K562 (cell line): Measurements from ENCODE around the gene ASB11. TPM values are rescaled to one million over a fixed set of nuclear protein-coding genes. Genes with fewer than 3 reads are reported as not detected.
A peak's percentile ranks its signal among the peaks of the same experiment; 100 is the strongest.

Experiments
- BACH1 ChIP-seq: fragments of 200-800 bp; sonication (Bioruptor generic); IDR thresholded peaks from 2 replicates; pipeline ENCODE4 v1.6.1; 2016; ENCODE audit warnings: missing genetic modification characterization, missing compliant biosample characterization
- BMI1 ChIP-seq: fragments of 150-350 bp; IDR thresholded peaks from 2 replicates; pipeline ENCODE4 v1.6.1; 2014; ENCODE audit warnings: low read length
- C11orf30 ChIP-seq: fragments of 450-650 bp; IDR thresholded peaks from 2 replicates; pipeline ENCODE4 v1.6.1; 2016; ENCODE audit warnings: low read depth, mild to moderate bottlenecking
- KDM4B ChIP-seq, 2 experiments: fragments of 450-650 bp in 1 of 2; sonication (generic) in 1 of 2; IDR thresholded peaks; 2 replicates each; pipeline ENCODE4 v1.6.1; 2016 to 2017; ENCODE audit warnings: borderline replicate concordance in 2 of 2, antibody characterized with exemption in 1 of 2, low read depth in 1 of 2, mild to moderate bottlenecking in 1 of 2
- MCM7 ChIP-seq, 2 experiments: fragments of 450-650 bp; IDR thresholded peaks; 2 replicates each; pipeline ENCODE4 v1.6.1; 2016 to 2018
- MED1 ChIP-seq: sonication (generic); formaldehyde crosslinking; IDR thresholded peaks from 2 replicates; pipeline ENCODE4 v1.8.1; 2023; ENCODE audit warnings: missing genetic modification reagents, borderline replicate concordance
- PBX2 ChIP-seq, 2 experiments: IDR thresholded peaks in 1 of 2; conservative IDR thresholded peaks in 1 of 2; 2 replicates each; pipeline ENCODE4 v1.6.1; 2016; ENCODE audit warnings: low read depth in 2 of 2, mild to moderate bottlenecking in 1 of 2, missing compliant biosample characterization in 1 of 2, missing genetic modification characterization in 1 of 2, moderate library complexity in 1 of 2
- PKNOX1 ChIP-seq: fragments of 450-650 bp; IDR thresholded peaks from 2 replicates; pipeline ENCODE4 v1.6.1; 2016
- RNF219 ChIP-seq: fragments of 250-450 bp; sonication (Bioruptor Pico); IDR thresholded peaks from 2 replicates; pipeline ENCODE4 v1.5.0; 2022; ENCODE audit warnings: mild to moderate bottlenecking
- SETDB1 ChIP-seq: IDR thresholded peaks from one replicate; pipeline ENCODE4 v1.6.1; 2012; ENCODE audit warnings: low read length, control low read depth, inconsistent platforms
- SIN3B ChIP-seq: fragments of 450-650 bp; IDR thresholded peaks from 2 replicates; pipeline ENCODE4 v1.6.1; 2017; ENCODE audit warnings: low read depth, mild to moderate bottlenecking, moderate library complexity
- THRA ChIP-seq: fragments of 450-650 bp; IDR thresholded peaks from 2 replicates; pipeline ENCODE4 v1.6.1; 2017; ENCODE audit warnings: mild to moderate bottlenecking, moderate library complexity
- USF1 ChIP-seq: sonication (generic); formaldehyde crosslinking; IDR thresholded peaks from 2 replicates; pipeline ENCODE4 v1.9.0; 2022; ENCODE audit warnings: mild to moderate bottlenecking, missing genetic modification reagents
- XRCC3 ChIP-seq: fragments of 450-650 bp; IDR thresholded peaks from 2 replicates; pipeline ENCODE4 v1.6.1; 2017; ENCODE audit warnings: mild to moderate bottlenecking, moderate library complexity
- ZKSCAN8 ChIP-seq: fragments of 200-800 bp; sonication (Bioruptor generic); IDR thresholded peaks from 2 replicates; pipeline ENCODE4 v1.6.1; 2016; ENCODE audit warnings: missing genetic modification characterization, missing compliant biosample characterization
- ZNF282 ChIP-seq: sonication (generic); formaldehyde crosslinking; IDR thresholded peaks from 2 replicates; pipeline ENCODE4 v1.8.1; 2023; ENCODE audit warnings: missing genetic modification reagents
- ZNF311 ChIP-seq: fragments of 250-450 bp; sonication (Bioruptor Pico); IDR thresholded peaks from 2 replicates; pipeline ENCODE4 v1.4.0; 2020; ENCODE audit warnings: mild to moderate bottlenecking, moderate library complexity
- ZNF77 ChIP-seq: fragments of 250-450 bp; sonication (Bioruptor Pico); IDR thresholded peaks from 2 replicates; pipeline ENCODE4 v1.5.0; 2020
- polyA plus RNA-seq, 8 experiments: library from polyadenylated mRNA; depleted of rRNA in 4 of 8; stranded (reverse) in 5 of 8; unstranded in 3 of 8; fragments of >200 nt; fragmentation: Nextera tagmentation in 2 of 8; fragmentation: Illumina TruSeq in 1 of 8; extraction: Ambion mirVana in 2 of 8; extraction: Trizol in 1 of 8; gene quantifications; 2 replicates each; pipeline versions ENCODE4 v1.2.1 to v1.2.3, GENCODE V29; 2011 to 2014; ENCODE audit warnings: inconsistent platforms in 1 of 8, missing spikeins in 1 of 8
- total RNA-seq, 7 experiments: library from RNA; depleted of rRNA in 6 of 7; stranded (reverse); fragments of >200 nt in 6 of 7; fragmentation: Illumina TruSeq in 2 of 7; extraction: Trizol in 2 of 7; gene quantifications; 2 replicates each; pipeline versions ENCODE4 v1.2.1 to v1.2.3, GENCODE V29; 2011 to 2021; ENCODE audit warnings: low replicate concordance in 1 of 7

ASB11 gene
- total and polyA plus RNA-seq, 9 of the 15 experiments (the other 6 are each of a cell fraction or from before 2014, with no cell fraction given): not detected

GRCh38 chrX:15335135-15336022, 19.9 kb upstream of the ASB11 start, which contains the start of gene PIGA (continued):
- no peak for TF ChIP-seq SIN3B
- TF ChIP-seq ZNF282 (CRISPR knock-in tag): no peak
- TF ChIP-seq MCM7 (IDR thresholded peaks at IDR 0.05): no peak
- TF ChIP-seq BMI1: no peak
- TF ChIP-seq USF1: peak; percentile 62; the same call in 1 of the 2 replicates
- no peak for TF ChIP-seq ZNF77 (CRISPR knock-in tag)
- no peak for TF ChIP-seq THRA
- TF ChIP-seq MED1: no peak
- no peak for TF ChIP-seq PBX2 (CRISPR knock-in tag; IDR thresholded peaks at IDR 0.05; ENCODE audit: low read depth)
- TF ChIP-seq PBX2 (tag; conservative IDR thresholded peaks at IDR 0.05; ENCODE audit: low read depth): no peak
- TF ChIP-seq ZNF311: no peak
- no peak for TF ChIP-seq ZKSCAN8 (CRISPR knock-in tag)
- TF ChIP-seq BACH1 (tag): no peak
- peak; percentile 83 for TF ChIP-seq PKNOX1
- TF ChIP-seq KDM4B (IDR thresholded peaks at IDR 0.05; ENCODE audit: borderline replicate concordance in 2 of 2, low read depth in 1 of 2): no peak
- TF ChIP-seq RNF219 (CRISPR knock-in tag): no peak
- no peak for TF ChIP-seq SETDB1
- TF ChIP-seq XRCC3: no peak
- TF ChIP-seq C11orf30: peak; percentile 75
